OCI-LY7 (cell line): ENCODE results near the gene ZNF138. TPM values are rescaled to one million over a fixed set of nuclear protein-coding genes. Genes with fewer than 3 reads are reported as not detected.
"Not testable (repeated sequence)": the region's sequence is repeated elsewhere in the genome, so short reads cannot be mapped to it uniquely, and the experiment has no call there.

Experiments
- BruUV-seq: library from RNA; stranded (reverse); fragments of 400-500 nt; replicated peaks from 2 replicates; lab custom pipeline; 2021; lab: Mats Ljungman, UMichigan
- CTCF ChIA-PET: fragments of 300-600 bp; sonication (Branson Sonifier 250); formaldehyde crosslinking; loops from one replicate; lab custom pipeline; 2022; ENCODE audit warnings: antibody characterized with exemption; ENCODE audit not compliant: unreplicated experiment; lab: Charles Lee
- POLR2A ChIA-PET: fragments of 300-600 bp; sonication (Branson Sonifier 250); formaldehyde crosslinking; loops from one replicate; lab custom pipeline; 2022; ENCODE audit warnings: antibody characterized with exemption; lab: Charles Lee
- DNase-seq: peaks from one replicate; pipeline ENCODE4 v3.0.0-alpha.2; 2015; ENCODE audit warnings: low spot score
- H2AFZ ChIP-seq: fragments of 200-600 bp; sonication (generic), shearing (Covaris generic); 2 replicates; pipeline ENCODE4 v1.6.1; 2014; ENCODE audit warnings: mild to moderate bottlenecking, antibody characterized with exemption, low read length, moderate library complexity
- H3K27ac ChIP-seq: fragments of 200-600 bp; sonication (generic); 2 replicates; pipeline ENCODE4 v1.5.1; 2014; ENCODE audit warnings: mixed run types, low read depth, mild to moderate bottlenecking, moderate library complexity, low read length, inconsistent platforms; ENCODE audit not compliant: poor library complexity, severe bottlenecking
- H3K36me3 ChIP-seq: fragments of 200-600 bp; sonication (generic); 2 replicates; pipeline ENCODE4 v1.6.1; 2014; ENCODE audit warnings: mild to moderate bottlenecking, antibody characterized with exemption, low read length, moderate library complexity, mixed read lengths; ENCODE audit not compliant: insufficient read depth
- H3K4me1 ChIP-seq: fragments of 200-600 bp; sonication (generic); 2 replicates; pipeline ENCODE4 v1.5.1; 2014; ENCODE audit warnings: mild to moderate bottlenecking, low read length; ENCODE audit not compliant: insufficient read depth, poor library complexity, severe bottlenecking
- H3K4me2 ChIP-seq: fragments of 200-600 bp; sonication (generic); 2 replicates; pipeline ENCODE4 v1.6.1; 2014; ENCODE audit warnings: mild to moderate bottlenecking, low read length
- H3K4me3 ChIP-seq: fragments of 200-600 bp; sonication (generic); 2 replicates; pipeline ENCODE4 v1.5.1; 2014; ENCODE audit warnings: mild to moderate bottlenecking, low read depth, low read length; ENCODE audit not compliant: poor library complexity, severe bottlenecking
- H3K79me2 ChIP-seq: fragments of 200-600 bp; sonication (generic); 2 replicates; pipeline ENCODE4 v1.6.1; 2016; ENCODE audit warnings: low read depth, mild to moderate bottlenecking, low read length, moderate library complexity, mixed read lengths; ENCODE audit not compliant: insufficient read depth
- H3K9me2 ChIP-seq: fragments of 200-600 bp; sonication (generic); 2 replicates; pipeline ENCODE4 v1.6.1; 2016; ENCODE audit warnings: mild to moderate bottlenecking, low read length, mixed read lengths; ENCODE audit not compliant: insufficient read depth
- H3K9me3 ChIP-seq: fragments of 200-600 bp; sonication (generic); 2 replicates; pipeline ENCODE4 v1.6.1; 2014; ENCODE audit warnings: mild to moderate bottlenecking, mixed run types, low read length, mixed read lengths
- H4K20me1 ChIP-seq: fragments of 200-600 bp; sonication (generic); 2 replicates; pipeline ENCODE4 v1.6.1; 2014; ENCODE audit warnings: mild to moderate bottlenecking, antibody characterized with exemption, low read length, moderate library complexity, mixed read lengths; ENCODE audit not compliant: insufficient read depth
- EZH2phosphoT487 ChIP-seq: fragments of 200-600 bp; sonication (generic); IDR thresholded peaks from 2 replicates; pipeline ENCODE4 v1.6.1; 2018; ENCODE audit warnings: low read depth, borderline replicate concordance, mild to moderate bottlenecking, mixed run types, antibody characterized with exemption, low read length, moderate library complexity, mixed read lengths
- intact Hi-C: fragments of 100-400 bp; cut with micrococcal nuclease; formaldehyde crosslinking; loops from one replicate; pipeline ENCODE4 v1.10.0; 2022; ENCODE audit not compliant: unreplicated experiment
- total RNA-seq, 2 experiments: library from RNA; depleted of rRNA in 1 of 2; stranded (reverse); fragments of >200 nt in 1 of 2; shearing (Covaris generic) in 1 of 2; gene quantifications; 2 replicates each; pipeline ENCODE4 v1.2.3, GENCODE V29; 2014 to 2022
- TF ChIP-seq, protein P1 (sequence below): fragments of 200-600 bp; sonication (generic); conservative IDR thresholded peaks from 2 replicates; pipeline ENCODE4 v1.5.1; 2014; ENCODE audit warnings: mild to moderate bottlenecking, antibody characterized with exemption, low read length, moderate library complexity, mixed read lengths

Gene ZNF138
- total RNA-seq, 2 experiments from 2014 or later = 23.5 to 25.6 TPM

DNA sequence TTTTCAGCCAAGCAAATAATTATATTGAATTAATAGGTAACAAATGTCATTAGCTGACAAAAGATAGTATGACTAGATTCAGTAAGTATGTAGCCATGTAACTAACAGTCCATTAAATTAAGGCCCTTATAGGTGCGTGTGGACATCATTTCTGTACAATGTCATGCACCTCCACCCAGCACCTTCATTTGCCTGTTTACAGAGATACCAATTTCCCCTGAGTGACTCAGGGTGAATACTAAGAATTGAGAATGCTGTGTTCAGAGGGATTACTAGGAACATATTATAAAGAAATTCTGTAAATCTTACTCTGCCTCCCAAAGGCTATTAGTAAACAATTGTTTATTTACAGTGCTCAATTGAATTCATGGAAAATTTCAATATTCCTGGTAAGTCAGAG is 60.7 kb downstream of the ZNF138 start:
- Histone ChIP-seq H3K4me1 (no peaks in the 10 kb centered on the region), H3K4me3 (no peak overlapping the region), H3K79me2 (no peaks in the 10 kb centered on the region), H4K20me1 (no peaks in the 10 kb centered on the region), H3K36me3 (no peaks in the 10 kb centered on the region), H3K4me2 (no peak overlapping the region), H2AFZ (no peak overlapping the region), H3K9me3 (no peaks in the 10 kb centered on the region), H3K9me2 (no peaks in the 10 kb centered on the region), H3K27ac (no peak overlapping the region)
- intact Hi-C loops = no loop called here
- no peak for DNase-seq
- BruUV-seq = no TSS peak
- ChIA-PET CTCF (no interaction called here), POLR2A (no interaction called here)
- no peak for TF ChIP-seq EZH2phosphoT487
- TF ChIP-seq, protein P1, sequence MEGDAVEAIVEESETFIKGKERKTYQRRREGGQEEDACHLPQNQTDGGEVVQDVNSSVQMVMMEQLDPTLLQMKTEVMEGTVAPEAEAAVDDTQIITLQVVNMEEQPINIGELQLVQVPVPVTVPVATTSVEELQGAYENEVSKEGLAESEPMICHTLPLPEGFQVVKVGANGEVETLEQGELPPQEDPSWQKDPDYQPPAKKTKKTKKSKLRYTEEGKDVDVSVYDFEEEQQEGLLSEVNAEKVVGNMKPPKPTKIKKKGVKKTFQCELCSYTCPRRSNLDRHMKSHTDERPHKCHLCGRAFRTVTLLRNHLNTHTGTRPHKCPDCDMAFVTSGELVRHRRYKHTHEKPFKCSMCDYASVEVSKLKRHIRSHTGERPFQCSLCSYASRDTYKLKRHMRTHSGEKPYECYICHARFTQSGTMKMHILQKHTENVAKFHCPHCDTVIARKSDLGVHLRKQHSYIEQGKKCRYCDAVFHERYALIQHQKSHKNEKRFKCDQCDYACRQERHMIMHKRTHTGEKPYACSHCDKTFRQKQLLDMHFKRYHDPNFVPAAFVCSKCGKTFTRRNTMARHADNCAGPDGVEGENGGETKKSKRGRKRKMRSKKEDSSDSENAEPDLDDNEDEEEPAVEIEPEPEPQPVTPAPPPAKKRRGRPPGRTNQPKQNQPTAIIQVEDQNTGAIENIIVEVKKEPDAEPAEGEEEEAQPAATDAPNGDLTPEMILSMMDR = no peak

DNA sequence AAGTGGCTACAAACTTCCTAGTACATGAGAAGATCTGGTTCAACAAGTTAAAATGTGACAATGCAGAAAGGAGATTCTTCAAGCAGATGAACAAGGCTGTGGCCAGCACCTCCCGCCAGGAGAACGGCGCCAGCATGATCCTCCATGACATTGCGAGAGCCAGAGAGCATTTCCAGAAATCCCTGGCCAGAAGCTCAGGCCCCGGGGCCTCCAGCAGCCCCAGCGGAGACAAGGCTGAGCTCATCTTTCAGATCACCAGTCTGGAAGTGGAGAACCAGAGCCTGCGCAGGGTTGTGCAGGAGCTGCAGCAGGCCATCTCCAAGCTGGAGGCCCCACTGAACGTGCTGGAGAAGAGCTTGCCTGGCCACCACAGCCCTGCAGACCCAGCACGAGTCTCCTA is 68.8 kb downstream of the ZNF138 start:
- no peak for TF ChIP-seq EZH2phosphoT487
- TF ChIP-seq, protein P1 = no peak
- Histone ChIP-seq H3K4me2 (no peak overlapping the region), H2AFZ (no peak overlapping the region), H3K27ac (no peak overlapping the region), H3K9me3 (no peaks in the 10 kb centered on the region), H3K4me1 (no peaks in the 10 kb centered on the region), H3K9me2 (no peaks in the 10 kb centered on the region), H4K20me1 (no peaks in the 10 kb centered on the region), H3K4me3 (no peak overlapping the region), H3K79me2 (no peaks in the 10 kb centered on the region), H3K36me3 (no peaks in the 10 kb centered on the region)
- intact Hi-C loops = no loop called here
- ChIA-PET POLR2A (no interaction called here), CTCF (no interaction called here)
- no peak for DNase-seq
- BruUV-seq = no TSS peak

DNA sequence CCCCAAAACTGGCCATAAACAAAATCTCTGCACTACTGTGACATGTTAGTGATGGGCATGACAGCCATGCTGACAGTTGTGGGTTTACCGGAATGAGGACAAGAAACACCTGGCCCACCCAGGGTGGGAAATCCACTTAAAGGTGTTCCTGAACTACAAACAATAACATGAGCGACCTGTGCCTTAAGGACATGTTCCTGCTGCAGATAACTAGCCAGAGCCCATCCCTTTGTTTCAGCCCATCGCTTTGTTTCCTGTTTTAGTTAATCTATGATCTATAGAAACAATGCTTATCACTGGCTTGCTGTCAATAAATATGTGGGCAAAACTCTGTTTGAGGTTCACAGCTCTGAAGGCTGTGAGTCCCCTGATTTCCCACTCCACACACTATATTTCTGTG is 69.3 kb downstream of the ZNF138 start:
- H3K27ac ChIP-seq, H3K9me3 ChIP-seq, H4K20me1 ChIP-seq, BruUV-seq, CTCF ChIA-PET, H3K4me2 ChIP-seq, H3K4me1 ChIP-seq, POLR2A ChIA-PET, intact Hi-C loops, H2AFZ ChIP-seq, H3K9me2 ChIP-seq, H3K36me3 ChIP-seq, H3K4me3 ChIP-seq, DNase-seq, H3K79me2 ChIP-seq: not testable (repeated sequence)
